ENCODE results near the gene AMER3.
"Not testable (repeated sequence)": the region's sequence is repeated elsewhere in the genome, so short reads cannot be mapped to it uniquely, and the experiment has no call there.

Gene AMER3, protein sequence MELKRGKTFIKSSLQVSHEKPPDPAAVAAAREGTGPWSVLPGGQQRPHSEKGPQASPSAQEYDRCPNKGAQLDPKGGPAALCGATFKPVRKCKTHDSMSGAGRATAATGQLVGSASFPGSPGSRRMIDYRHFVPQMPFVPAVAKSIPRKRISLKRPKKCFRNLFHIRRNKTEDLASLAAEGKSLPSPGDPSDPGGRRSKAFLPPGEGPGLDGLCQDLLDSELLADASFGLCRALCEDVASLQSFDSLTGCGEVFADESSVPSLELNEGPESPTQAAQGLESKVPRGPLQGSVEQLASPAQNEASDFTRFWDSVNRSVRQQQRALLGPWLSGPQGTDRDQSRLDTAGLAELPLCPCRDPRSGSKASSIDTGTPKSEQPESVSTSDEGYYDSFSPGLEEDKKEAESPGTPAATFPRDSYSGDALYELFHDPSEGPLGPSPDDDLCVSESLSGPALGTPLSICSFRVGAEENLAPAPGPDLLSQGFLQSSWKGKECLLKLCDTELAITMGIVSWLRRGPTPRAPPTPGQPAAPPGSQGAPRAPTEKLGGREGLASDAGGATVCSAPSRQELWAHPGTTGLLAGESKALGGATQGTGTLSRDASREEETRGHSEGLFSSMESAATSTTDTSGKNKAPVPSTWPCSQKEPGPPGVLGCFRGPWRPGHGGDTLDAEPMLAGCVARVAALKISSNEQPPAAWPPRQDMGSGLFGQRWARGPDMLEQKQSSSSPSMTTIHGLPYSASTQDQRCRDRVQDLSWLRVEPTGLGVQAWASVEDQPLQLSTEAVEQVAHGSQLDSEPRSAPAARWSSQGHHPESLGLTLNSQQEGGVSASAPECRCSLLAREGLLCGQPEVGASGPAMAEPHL

DNA sequence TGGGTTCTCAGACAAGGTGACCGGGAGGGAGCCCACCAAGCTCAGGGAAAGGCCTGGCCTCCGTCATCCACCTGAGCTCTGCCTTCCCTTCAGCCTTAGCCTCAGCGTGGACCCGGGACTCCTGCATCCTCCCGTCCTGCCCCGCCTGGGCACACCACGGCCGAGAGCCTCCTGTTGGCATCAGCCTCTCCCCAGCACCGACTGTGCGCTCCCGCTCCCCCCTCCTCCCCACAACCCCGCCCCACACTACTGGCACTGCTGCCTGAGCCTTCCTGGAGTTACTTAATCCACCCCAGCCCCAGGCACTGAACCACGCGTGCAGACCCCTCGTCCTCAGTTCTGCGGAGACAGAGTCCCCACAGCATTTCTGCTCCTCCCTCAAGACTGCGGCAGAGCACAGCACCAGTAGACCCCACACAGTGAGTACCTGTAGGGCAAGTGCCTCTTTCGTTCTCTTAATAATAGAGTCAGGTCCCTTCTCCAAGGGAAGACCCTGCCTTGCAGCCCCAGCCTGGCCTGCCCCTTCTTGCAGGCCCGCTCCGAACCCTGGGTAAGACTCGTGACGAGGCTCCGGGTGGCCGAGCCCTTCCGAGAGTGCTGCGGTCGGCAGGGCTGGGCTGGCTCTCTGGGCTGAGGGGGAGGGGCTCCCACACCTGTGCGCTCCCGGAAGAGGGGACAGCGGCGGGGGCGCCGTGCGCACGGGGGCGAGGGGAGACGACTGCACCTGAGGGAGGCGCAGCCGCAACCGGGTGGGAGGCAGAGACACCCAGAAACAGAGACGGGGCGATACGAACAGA is at the start of gene AMER3:
Gene AMER3 (plus strand): TSS at position 285 of the 797 bp plus-strand sequence. CDS start 6,533 bp downstream, outside the sequence.
- no peak for DNase-seq

DNA sequence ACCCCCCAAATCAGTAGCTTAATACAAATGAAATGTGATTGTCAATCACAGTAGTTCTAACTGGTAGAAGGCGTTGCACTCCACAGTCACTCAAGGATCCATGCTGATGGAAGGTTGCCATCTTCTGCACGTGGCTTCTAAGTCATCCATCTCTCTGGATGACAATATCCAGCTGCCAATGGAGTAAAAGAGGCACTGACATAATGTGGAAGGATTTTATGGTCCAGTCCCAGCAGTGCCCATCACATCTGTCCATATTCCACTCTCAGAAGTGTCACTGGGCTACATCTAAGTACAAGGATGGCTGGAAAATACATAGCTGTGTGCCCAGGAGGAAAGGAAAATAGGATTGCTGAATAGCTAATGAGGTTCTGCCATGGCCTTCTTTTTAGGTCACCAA is 40.5 kb upstream of the AMER3 start:
- DNase-seq, result not testable (repeated sequence)

DNA sequence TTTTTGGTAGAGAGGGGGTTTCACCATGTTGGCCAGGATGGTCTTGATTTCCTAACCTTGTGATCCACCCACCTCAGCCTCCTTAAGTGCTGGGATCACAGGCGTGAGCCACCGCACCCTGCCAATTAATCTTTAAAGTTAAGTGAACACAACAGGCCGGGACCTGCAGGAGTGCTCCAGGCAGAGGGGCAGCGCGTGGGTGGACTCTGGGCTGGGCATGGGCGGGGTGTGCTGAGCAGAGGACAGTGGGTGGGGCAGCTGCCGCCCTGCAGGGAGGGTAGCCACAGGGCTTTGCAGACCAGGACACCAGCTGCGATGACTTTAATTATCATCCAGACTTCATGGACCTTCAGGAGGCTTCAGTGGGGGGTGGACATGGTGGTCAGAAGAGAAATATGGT is 35.3 kb upstream of the AMER3 start:
- DNase-seq, result no peak

DNA sequence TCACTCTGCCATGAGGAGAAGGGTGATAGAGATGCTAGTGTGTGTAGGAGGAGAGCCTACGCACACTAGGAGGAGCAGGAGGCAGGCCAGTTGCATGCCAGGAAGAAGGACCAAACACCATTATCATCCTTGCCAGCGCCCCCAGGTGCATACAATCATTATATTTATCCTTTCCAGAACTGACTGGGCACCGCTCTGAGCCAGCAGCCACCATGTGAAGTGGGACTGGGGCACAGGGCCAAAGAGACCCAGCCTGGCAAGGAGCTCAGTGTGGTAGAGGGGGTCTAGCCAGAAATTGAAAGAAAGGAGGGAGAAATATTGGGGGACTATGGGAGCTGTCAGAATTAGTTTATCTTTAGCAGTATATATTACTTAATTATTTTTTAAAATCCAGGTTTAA is 34.8 kb upstream of the AMER3 start:
- no peak for DNase-seq

DNA sequence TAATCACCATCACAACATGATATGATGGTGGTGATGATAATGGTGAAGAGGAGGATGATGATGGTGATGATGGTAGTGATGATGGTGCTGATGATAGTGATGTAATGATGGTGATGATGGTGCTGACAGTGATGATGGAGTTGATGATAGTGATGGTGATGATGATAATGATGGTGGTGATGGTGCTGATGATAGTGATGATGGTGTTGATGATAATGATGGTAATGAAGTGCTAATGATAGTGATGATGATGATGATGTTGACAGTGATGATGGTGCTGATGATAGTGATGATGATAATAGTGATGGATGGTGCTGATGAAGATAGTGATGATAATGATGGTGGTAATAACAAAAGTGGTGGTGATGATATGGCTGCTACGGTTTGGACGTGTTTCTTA is 30.9 kb upstream of the AMER3 start:
- no peak for DNase-seq

DNA sequence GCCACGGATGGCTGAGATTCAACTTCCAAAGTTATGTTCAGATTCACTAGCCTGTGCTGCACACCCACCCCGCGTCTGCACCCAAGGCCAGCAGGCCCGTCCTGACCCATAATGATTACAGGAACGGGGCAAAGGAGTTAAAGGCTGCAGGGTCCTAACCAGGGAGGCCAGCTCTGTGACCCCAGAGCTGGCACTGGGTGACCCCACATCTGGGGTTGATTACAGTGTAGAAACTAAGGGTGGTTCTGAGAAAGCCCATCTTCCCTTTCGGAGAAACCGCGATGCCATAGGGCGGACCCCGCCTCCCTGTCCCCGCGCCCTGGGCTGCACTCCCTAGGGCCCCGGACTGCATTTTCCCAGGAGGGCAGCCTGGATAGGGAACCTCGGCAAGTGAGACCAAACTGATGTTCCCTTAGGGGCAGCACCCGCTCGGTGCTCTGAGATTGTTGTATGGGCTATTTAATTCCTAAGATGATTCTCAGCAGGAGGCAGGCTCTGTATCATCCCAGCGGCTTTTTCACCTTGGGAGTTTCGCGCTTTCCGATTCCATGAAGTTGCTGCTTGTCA is 28.6 kb upstream of the AMER3 start:
- DNase-seq, result no peak

DNA sequence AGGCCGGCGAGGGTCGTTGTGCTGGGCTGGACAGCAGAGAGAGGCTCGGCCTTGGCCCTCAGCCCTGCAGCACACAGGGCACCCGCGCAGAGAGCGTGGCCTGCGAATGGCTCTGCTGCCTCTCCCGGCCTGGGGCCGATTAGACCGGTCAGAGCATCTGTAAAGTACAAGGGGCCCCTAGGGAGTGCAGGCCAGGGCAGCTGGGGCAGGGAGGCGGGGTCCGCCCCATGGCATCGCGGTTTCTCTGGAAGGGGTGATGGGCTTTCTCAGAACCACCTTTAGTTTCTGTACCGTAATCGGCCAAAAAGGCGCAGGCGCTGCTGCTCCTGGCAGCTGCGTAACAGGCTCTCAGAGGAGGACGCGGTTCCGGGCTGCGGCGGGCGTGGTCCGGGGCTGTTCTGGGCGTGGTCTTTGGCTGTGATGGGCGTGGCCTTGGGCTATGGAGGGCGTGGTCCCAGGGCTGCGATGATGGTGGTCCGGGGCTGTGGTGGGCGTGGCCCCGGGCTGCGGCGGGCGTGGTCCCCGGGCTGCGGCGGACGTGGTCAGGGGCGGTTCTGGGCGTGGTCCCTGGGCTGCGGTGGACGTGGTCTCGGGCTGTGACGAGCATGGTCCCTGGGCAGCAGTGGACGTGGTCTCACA is 27.9 kb upstream of the AMER3 start:
- peak; percentile 25 for DNase-seq

DNA sequence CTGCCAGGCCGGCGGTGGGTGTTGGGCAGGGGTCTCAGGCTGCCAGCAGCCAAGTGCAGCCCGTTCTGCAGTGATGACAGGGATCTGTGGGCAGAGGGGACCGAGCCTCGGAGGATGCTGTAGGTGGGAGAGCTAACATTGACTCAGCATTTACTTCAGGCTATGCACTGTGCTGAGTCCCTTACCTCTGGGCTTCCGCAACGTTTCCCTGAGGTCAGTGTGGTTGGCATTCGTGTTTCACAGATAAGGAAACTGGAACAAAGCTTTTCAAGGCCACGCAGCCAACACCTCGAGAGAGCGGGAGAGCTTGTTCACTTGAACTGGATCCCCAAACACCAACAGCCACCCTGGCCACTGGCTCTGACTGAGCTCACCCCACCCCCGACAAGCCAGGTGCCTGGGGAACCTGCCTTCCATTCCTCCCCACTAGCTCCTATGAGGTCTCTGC is 27.3 kb upstream of the AMER3 start:
- no peak for DNase-seq

DNA sequence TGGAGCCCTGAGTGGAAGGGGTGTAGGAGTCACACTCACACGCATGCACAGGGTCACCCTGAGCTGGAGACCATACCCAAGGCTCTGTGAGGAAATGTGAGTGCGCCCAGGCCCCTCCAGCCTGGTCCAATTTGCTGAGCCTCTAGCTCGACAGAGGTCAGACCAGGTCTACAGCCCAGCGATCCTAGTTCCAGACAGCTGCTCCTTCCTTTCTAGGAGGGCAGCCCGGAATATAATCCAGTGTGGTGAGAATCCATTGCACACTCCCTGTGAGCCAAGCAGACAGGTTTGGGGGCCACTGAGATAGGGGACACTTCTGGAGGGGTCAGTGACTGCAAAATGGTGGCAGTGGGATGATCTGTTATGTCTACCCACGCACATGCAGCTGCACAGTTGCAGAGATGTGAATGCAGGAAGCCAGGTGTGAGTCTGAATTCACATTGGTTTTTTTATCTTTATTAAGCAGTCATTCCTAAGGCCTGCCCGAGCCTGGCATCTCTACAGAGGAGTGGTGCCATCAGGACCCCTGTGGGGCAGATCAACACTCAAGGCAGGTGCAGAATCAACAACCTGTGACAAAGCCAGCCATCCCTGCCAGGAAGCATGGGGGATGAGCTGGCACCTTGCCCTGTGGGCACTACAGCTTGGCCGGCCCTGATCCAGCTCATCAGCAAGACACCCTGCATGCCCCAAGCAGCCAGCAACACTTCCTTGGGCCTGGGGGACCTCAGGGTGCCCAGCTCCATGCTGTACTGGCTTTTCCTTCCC is 26.6 kb upstream of the AMER3 start, which contains the start of gene GPR148:
Gene GPR148 (plus strand): TSS at position 522 of the 768 bp plus-strand sequence. CDS start 82 bp downstream, at position 604.
- no peak for DNase-seq

DNA sequence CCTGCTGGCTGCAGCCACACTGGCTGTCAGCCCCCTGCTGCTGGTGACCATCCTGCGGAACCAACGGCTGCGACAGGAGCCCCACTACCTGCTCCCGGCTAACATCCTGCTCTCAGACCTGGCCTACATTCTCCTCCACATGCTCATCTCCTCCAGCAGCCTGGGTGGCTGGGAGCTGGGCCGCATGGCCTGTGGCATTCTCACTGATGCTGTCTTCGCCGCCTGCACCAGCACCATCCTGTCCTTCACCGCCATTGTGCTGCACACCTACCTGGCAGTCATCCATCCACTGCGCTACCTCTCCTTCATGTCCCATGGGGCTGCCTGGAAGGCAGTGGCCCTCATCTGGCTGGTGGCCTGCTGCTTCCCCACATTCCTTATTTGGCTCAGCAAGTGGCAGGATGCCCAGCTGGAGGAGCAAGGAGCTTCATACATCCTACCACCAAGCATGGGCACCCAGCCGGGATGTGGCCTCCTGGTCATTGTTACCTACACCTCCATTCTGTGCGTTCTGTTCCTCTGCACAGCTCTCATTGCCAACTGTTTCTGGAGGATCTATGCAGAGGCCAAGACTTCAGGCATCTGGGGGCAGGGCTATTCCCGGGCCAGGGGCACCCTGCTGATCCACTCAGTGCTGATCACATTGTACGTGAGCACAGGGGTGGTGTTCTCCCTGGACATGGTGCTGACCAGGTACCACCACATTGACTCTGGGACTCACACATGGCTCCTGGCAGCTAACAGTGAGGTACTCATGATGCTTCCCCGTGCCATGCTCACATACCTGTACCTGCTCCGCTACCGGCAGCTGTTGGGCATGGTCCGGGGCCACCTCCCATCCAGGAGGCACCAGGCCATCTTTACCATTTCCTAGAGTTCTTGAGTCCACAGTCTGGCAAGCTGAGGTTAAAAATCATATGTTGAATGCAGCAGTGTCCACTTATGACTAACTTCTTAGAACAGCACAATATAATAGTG is 25.7 kb upstream of the AMER3 start:
- no peak for DNase-seq

DNA sequence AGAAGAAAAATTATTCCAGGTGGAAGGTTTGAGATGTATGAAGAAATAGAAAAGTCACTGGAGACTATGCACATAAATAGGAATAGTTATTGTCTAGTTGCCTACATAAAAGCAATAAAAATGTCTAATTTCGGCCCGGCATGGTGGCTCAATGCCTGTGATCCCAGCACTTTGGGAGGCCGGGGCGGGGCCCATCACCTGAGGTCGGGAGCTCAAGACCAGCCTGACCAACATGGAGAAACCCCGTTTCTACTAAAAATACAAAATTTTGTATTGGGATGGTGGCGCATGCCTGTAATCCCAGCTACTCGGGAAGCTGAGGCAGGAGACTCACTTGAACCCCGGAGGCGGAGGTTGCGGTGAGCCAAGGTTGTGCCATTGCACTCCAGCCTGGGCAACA is 23.1 kb upstream of the AMER3 start:
- DNase-seq, result not testable (repeated sequence)

DNA sequence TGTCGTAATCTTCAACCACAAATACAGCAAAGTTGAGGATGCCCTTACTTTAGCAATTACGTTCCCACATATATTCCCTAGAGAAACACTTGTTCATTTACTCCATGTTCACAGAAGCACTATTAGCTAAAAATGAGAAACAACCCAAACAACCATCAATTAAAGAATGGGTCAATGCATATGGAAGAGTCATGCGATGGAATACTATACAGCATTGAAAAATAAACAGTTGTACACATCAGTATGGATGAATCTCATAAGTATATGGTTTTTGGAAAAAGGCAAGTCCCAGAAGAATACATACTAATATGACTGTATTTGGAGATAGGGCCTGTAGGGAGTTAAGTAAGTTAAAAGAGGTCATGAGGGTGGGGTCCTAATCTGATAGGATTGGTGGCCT is 20.1 kb upstream of the AMER3 start:
- no peak for DNase-seq

DNA sequence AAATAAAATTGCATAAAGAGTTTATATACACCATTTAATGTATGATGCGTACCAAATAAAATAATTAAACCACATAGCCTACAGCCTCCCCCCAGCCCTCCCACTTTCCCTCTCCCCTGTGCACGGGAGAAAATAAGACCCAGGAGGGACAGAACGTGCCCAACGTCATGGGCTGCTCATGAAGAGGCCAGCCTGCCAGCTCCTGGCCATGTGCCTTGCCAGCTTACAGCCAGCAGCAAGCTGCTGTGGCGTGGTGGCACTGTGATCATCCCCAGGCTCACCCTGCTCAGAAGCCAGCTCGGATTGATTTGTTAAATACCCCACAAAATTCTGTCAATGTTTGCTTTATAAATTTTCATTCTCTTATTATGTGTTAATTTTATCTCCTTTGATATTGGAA is 18.9 kb upstream of the AMER3 start:
- DNase-seq, result no peak

DNA sequence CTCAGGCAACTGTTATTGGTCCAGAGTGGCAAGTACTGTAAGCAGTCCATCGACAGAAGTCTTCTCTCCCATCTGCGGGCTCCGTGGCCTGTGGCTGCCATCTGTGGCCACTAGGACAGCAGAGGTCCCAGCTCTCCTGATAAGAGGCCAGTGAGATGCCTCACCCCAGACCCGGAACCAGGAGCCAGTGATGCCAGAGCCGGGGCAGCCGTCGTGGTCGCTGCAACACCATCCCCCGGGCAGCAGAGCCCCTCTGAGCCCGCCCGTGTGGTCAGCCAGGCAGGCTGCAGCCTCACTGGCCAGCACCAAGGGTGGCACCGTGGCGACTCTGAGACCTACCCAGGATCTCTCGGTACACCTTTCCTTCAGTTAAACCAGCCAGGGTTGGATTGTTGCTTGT is 17.7 kb upstream of the AMER3 start:
- no peak for DNase-seq

DNA sequence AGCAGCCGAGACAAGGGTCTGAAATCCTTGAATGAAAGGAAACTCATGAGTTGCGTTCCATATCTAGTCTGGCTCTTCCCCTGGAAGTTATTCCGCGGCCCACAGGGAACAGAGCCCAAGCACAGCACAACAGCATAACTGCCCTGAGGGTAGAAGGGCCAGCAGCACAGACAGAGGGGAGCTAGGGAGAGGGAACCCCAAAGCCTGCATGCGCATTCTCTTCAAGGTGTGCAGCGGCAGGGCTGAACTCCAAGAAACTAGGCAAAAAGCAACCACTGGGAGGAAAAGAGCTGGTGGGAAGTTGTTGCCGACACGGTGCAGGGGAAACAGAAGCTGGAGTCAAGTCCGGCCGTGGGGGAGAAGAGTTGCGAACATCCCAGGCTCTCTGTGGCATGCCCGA is 14.7 kb upstream of the AMER3 start:
- no peak for DNase-seq

DNA sequence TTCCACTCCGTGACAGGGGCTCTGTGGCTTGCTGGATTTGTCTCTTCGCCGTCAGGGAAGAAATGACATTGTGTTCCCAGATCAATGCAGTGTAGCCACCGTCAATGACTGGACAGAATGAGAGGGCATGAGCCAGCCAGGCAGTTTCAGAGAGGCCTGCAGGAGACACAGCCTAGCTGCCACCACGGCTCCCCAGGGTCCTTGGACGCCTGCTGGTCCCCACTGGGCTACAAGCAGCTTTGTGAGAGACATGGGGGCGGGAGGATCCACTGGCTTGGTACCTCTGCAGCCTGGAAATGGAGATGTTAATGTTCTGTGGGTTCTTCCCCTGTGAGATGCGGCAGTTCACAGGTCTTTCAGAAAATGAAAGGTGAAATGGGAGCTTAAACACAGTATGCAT is 12.1 kb upstream of the AMER3 start:
- DNase-seq, result no peak

DNA sequence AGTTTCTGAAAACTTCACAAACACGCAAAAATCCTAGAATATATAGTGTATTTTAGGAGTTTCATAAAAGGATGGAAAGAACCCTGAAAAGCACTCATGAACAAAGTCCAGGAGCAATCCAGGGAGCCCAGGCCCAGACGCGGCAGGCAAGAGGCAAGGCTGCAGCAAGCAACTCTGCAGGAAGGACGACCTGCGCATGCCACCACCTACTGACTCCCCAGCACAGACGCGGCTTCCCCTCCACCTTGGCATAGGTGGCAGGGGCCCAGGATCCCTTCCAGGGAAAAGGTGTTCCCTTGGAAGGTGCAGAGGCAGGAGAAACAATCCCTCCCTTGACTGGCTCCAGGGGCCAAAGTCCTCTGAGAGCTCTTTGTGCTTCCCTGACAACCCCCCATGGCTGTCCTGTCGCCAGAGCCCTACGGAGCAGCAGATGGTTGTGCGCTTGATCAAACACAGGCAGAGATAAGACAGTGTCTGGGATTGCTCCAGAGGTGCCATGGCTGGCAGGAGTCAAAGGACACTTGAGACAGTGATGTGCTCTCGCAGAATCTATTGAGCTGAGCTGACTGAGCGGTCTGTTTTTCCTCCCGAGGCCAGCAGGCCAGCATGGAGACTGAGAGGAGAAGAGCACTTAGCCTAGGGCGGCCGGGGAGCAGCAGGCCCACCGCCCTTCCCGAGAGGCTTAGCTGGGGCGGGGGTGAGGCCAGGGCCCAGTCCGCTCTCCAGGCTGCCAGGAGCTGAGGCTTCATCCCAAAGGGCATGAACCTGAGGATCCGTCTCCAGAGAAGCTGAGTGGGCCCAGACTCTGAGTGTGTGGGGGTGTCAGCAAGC is 10.8 kb upstream of the AMER3 start:
- DNase-seq, result no peak

DNA sequence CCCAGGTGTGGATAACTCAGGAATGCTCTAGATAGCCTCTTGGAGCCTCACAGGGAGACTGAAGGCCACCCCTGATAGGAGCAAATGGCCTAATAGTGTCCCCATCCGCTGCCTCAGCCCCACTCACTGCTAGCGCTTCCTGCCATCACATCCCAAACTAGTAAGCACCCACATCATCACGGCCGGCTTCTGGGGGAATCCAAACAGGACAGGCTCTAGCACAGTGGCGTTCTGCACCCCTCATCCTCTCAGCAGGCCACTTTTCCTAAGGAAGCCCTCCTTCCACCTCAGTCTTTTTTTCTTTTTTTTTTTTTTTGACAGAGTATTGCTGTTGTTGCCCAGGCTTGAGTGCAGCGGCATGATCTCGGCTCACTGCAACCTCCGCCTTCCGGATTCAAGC is 6.3 kb upstream of the AMER3 start:
- no peak for DNase-seq

DNA sequence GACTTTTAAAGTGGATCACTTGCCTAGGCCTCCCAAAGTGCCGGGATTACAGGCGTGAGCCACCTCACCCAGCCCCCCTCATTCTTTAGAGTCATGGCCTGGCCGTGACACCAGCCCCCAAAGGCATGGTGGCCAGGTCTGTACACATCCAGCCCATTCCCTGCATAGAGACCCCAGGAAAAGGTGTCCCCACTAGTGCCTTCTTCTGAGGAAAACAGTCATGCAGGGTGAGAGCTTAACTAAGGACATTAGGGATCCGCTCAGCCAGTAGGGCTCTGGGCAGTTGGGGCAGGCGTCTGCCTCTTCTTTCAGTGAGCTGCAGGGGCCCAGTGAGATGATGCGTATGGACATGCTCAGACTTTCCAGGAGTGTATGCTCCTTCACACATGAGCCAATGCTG is 5.7 kb upstream of the AMER3 start:
- no peak for DNase-seq

Data from GDM1 (cell line).